Effector memory CD4-positive, alpha-beta T cell (primary cell): ENCODE results near the gene LASP1NB.
"Not testable (repeated sequence)": the region's sequence is repeated elsewhere in the genome, so short reads cannot be mapped to it uniquely, and the experiment has no call there.

Experiments
- DNase-seq, 3 donors: peaks; one replicate each; pipeline ENCODE4 v3.0.0-alpha.2; 2020
- H3K27ac ChIP-seq: 2 replicates; pipeline ENCODE4 v1.7.0; 2013; ENCODE audit warnings: mild to moderate bottlenecking, low read length, moderate library complexity; ENCODE audit not compliant: insufficient read depth, poor library complexity, severe bottlenecking
- H3K27me3 ChIP-seq: replicated peaks from 2 replicates; pipeline ENCODE4 v1.7.0; 2013; ENCODE audit warnings: mild to moderate bottlenecking, low read length; ENCODE audit not compliant: insufficient read depth, control insufficient read depth, poor library complexity, severe bottlenecking
- H3K36me3 ChIP-seq: 2 replicates; pipeline ENCODE4 v1.7.0; 2013; ENCODE audit warnings: mild to moderate bottlenecking, low read length, moderate library complexity; ENCODE audit not compliant: control insufficient read depth, insufficient read depth
- H3K4me1 ChIP-seq: 2 replicates; pipeline ENCODE4 v1.7.0; 2013; ENCODE audit warnings: low read length, mild to moderate bottlenecking; ENCODE audit not compliant: control insufficient read depth, insufficient read depth, poor library complexity, severe bottlenecking
- H3K4me3 ChIP-seq: 2 replicates; pipeline ENCODE4 v1.7.0; 2013; ENCODE audit warnings: low read length, low read depth, mild to moderate bottlenecking; ENCODE audit not compliant: insufficient read depth, poor library complexity, severe bottlenecking
- H3K9me3 ChIP-seq: 2 replicates; pipeline ENCODE4 v1.7.0; 2013; ENCODE audit warnings: mild to moderate bottlenecking, low read length, moderate library complexity; ENCODE audit not compliant: control insufficient read depth

LASP1NB gene

DNA sequence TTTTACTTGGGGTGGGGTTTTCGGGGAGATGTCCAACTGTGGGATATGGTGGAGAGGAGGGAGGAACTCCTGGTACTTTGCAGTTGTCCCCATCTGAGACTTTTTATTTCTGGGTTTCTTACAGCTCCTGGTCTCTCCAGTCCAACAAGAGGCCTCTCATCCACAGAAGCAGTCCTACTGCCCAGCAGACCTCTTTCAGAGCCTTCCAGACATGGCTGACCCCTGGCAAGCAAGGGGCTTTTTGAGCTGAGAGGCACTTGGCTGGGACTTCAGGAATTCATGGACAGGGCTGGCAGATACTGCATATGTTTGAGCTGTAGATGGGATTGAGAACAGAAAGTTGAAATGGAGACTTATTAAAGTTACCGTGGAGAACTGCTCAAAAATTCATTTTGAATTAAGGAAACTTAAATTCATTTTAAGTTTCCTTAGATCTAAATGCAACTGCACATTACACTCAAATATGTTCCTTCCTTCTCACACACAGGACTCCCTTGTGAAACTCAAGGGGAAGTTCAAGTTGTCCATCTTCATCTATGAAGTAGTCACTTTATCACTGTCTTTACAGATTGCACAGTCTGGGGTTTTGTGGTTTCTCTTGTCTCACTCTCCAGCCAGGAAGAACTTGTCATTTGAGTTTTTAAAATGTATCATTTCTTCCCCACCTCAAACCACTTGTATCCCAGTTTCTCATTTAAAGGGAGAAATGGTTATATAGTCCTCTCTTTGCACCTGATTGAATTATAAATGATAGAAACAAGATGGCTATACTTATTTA, 1.1 kb downstream of the LASP1NB start:
- Histone ChIP-seq H3K36me3 (no peaks in the 10 kb centered on the region), H3K4me3 (no peak overlapping the region), H3K9me3 (no peaks in the 10 kb centered on the region), H3K27ac (no peak overlapping the region), H3K27me3 (no peaks in the 10 kb centered on the region), H3K4me1 (peaks cover 5% of the 10 kb centered on the region)
- DNase-seq: no peak

DNA sequence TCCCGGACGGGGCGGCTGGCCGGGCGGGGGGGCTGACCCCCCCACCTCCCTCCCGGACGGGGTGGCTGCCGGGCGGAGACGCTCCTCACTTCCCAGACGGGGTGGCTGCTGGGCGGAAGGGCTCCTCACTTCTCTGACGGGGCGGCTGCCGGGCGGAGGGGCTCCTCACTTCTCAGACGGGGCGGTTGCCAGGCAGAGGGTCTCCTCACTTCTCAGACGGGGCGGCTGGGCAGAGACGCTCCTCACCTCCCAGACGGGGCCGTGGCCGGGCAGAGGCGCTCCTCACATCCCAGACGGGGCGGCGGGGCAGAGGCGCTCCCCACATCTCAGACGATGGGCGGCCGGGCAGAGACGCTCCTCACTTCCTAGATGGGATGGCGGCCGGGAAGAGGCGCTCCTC, 5.4 kb downstream of the LASP1NB start:
- not testable (repeated sequence) for H3K27me3 ChIP-seq, DNase-seq, H3K4me3 ChIP-seq, H3K9me3 ChIP-seq, H3K4me1 ChIP-seq, H3K27ac ChIP-seq, H3K36me3 ChIP-seq

DNA sequence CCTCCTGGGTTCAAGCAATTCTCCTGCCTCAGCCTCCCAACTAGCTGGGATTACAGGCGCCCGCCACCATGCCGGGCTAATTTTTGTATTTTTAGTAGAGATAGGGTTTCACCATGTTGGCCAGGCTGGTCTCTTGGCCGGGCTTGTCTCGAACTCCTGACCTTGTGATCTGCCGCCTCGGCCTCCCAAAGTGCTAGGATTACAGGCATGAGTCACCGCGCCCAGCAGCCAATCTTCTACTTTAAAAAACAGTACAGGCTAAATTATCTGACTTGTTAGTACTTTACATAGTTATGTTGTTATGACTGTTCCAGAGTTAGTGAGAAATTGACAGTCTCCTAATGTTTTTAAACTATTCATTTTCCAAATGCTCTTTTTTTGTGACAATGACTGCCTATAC, 8.5 kb downstream of the LASP1NB start:
- DNase-seq, H3K27me3 ChIP-seq, H3K4me1 ChIP-seq, H3K36me3 ChIP-seq, H3K9me3 ChIP-seq, H3K4me3 ChIP-seq, H3K27ac ChIP-seq: not testable (repeated sequence)

DNA sequence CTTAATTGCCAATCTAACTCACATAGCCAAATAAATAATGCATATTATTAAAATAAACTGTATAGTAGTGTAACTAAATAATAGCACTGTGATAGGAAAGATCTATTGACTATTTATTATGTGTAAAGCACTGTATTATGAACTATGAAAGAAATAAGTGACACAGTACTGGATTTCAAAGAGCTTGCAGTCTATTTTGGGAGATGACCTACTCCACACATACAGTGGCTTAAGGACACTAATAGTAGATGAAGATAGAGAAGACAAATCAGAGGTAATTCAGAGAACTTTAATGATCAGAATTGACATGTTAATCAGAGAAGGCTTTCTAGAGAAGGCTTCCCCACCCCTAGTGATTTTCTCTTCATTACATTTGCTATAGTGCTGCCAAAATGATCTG, 14.6 kb downstream of the LASP1NB start:
- no peaks in the 10 kb centered on the region for H3K27me3 ChIP-seq
- no peaks in the 10 kb centered on the region for H3K36me3 ChIP-seq
- no peak overlapping the region for H3K4me3 ChIP-seq
- no peaks in the 10 kb centered on the region for H3K9me3 ChIP-seq
- no peak overlapping the region for H3K27ac ChIP-seq
- no peaks in the 10 kb centered on the region for H3K4me1 ChIP-seq
- DNase-seq: no peak

DNA sequence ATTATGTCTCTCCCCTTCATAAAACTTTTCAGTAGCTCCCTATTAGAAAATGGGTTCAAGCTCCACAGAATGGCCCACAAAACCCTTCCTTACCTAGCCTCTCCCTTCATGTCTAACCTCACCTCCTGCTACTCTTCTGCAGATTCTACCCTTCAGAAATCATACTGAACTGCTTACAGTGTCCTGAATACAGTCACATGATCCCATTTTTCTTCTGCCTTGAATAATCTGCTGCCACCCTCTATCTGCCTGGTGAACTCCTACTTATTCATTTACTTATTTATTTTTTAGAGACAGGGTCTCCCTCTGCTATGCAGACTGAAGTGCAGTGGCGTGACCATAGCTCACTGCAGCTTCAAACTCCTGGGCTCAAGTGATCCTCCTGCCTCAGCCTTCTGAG, 15.0 kb downstream of the LASP1NB start:
- H3K36me3 ChIP-seq: no peaks in the 10 kb centered on the region
- no peak overlapping the region for H3K27ac ChIP-seq
- no peaks in the 10 kb centered on the region for H3K4me1 ChIP-seq
- no peaks in the 10 kb centered on the region for H3K9me3 ChIP-seq
- DNase-seq: no peak
- H3K27me3 ChIP-seq: no peaks in the 10 kb centered on the region
- H3K4me3 ChIP-seq: no peak overlapping the region

DNA sequence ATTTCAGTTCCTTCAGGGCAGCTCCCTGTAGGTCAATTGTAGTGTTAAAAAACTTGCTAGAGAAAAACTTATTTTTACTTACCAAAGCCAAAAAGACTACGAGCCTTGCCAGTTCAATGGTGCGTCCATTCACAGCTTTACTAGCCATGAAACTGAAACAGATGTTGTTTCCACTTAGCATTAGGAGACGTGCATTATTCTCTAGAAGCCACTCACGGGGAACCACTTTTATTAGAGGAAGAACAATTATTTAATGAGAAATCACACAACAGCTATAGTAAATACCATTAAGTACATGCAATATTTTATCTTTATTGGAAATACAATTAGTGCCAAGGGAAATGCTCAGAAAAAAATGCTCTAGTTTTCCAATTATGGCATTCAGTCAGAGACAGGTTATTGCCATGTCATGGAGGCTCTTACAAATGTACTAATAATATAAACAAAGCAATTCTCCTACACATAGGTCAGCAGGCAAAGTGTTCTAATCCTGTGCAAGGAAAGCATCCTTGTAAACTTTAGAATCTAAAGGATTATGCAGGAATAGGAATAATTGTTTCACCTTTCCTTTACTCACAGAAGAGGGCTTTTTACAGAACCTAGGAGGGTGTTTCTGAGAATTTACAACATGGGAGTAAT, 17.4 kb downstream of the LASP1NB start:
- Histone ChIP-seq H3K4me3 (no peak overlapping the region), H3K9me3 (no peaks in the 10 kb centered on the region), H3K36me3 (no peaks in the 10 kb centered on the region), H3K27ac (no peak overlapping the region), H3K4me1 (no peaks in the 10 kb centered on the region), H3K27me3 (no peaks in the 10 kb centered on the region)
- no peak for DNase-seq

DNA sequence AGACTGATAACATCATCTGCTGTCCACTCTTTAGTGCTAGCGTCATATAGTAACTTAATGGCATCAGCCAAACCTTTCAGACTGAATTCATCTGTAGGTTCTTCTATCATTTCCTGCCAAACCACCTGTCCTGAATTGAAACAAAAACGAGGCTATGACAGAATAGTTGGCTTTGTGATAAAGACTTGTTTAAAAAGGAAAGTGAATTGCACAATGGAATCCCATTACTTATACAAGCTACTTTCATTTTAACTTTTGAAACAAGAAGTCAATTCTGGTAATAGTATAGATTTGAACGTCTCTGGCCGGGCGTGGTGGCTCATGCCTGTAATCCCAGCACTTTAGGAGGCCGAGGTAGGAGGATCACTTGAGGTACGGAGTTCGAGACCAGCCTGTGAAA, 18.2 kb downstream of the LASP1NB start:
- Histone ChIP-seq H3K36me3 (no peaks in the 10 kb centered on the region), H3K4me1 (no peaks in the 10 kb centered on the region), H3K4me3 (no peak overlapping the region), H3K9me3 (no peaks in the 10 kb centered on the region), H3K27ac (no peak overlapping the region), H3K27me3 (no peaks in the 10 kb centered on the region)
- no peak for DNase-seq

DNA sequence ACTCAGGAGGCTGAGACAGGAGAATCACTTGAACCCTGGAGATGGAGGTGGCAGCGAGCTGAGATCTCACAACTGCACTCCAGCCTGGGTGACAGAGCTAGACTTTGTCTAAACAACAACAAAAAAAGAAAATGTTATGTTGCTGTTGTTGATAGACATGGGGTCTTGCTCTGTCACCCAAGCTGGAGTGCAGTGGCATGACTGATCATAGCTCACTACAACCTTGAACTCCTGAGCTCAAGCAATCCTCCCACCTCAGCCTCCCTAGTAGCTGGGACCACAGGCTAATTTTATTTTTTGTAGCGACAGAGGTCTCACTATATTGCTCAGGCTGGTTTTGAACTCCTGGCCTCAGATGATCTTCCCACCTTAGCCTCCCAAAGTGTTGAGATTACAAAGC, 21.8 kb downstream of the LASP1NB start:
- Histone ChIP-seq H3K4me1 (no peaks in the 10 kb centered on the region), H3K9me3 (no peaks in the 10 kb centered on the region), H3K36me3 (no peaks in the 10 kb centered on the region), H3K27me3 (no peaks in the 10 kb centered on the region), H3K27ac (no peak overlapping the region), H3K4me3 (no peak overlapping the region)
- no peak for DNase-seq

DNA sequence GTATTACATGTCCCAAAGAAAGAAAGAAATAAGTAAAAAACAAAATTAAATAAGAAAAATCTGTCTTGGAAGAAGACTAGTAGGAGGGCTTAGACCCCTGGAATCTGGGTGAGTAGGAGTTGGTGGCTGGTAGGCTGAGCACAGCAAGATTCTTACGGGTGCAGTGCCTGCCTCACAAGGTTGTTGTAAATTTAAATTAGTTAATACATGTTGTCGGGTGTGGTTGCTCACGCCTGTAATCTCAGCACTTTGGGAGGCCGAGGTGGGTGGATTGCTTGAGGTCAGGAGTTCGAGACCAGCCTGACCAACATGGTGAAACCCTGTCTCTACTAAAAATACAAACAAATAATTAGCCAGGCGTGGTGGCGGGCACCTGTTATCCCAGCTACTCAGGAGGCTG, 28.4 kb downstream of the LASP1NB start:
- H3K4me1 ChIP-seq, H3K27ac ChIP-seq, H3K36me3 ChIP-seq, H3K4me3 ChIP-seq, H3K9me3 ChIP-seq, DNase-seq, H3K27me3 ChIP-seq: not testable (repeated sequence)

DNA sequence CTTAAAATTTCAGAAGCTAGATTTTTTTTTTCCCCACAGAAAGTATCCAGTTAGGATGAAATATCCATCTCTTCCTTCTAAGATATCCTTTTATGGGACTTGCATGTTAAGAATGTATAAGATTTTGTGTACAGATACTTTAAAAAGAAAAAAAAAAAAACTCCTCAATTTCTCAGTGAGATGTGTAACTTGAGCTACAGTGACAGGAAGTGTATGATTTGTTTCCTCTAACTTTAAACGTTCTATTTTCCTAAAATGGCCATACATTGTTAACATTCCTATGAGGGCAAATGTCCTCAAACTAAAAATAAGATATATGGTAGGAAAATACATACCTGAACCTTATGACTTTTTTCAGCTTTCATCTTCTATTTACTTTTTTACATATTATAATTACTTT, 32.9 kb downstream of the LASP1NB start:
- no peaks in the 10 kb centered on the region for H3K27me3 ChIP-seq
- H3K9me3 ChIP-seq: no peaks in the 10 kb centered on the region
- DNase-seq: no peak
- no peaks in the 10 kb centered on the region for H3K4me1 ChIP-seq
- H3K4me3 ChIP-seq: no peak overlapping the region
- no peak overlapping the region for H3K27ac ChIP-seq
- no peaks in the 10 kb centered on the region for H3K36me3 ChIP-seq
